HL-60 (cell line): ENCODE data around the gene FKBP6.

Experiments
- DNase-seq, 2 experiments: peaks; one replicate each; pipeline ENCODE4 v3.0.0-alpha.2; 2010 to 2020; ENCODE audit warnings: low read depth in 1 of 2, low spot score in 1 of 2
- H3K27ac ChIP-seq: fragments of 250-450 bp; sonication (Bioruptor Pico); replicated peaks from 2 replicates; pipeline ENCODE4 v1.5.1; 2020; ENCODE audit warnings: mild to moderate bottlenecking, moderate library complexity
- H3K27me3 ChIP-seq: fragments of 250-450 bp; sonication (Bioruptor Pico); 2 replicates; pipeline ENCODE4 v1.5.1; 2021; ENCODE audit warnings: mild to moderate bottlenecking, moderate library complexity; ENCODE audit not compliant: insufficient read depth, poor library complexity, severe bottlenecking
- H3K4me3 ChIP-seq: replicated peaks from 2 replicates; pipeline ENCODE4 v1.5.1; 2011; ENCODE audit warnings: mild to moderate bottlenecking, control low read depth, low read length; ENCODE audit not compliant: insufficient read depth
- CTCF ChIP-seq: IDR thresholded peaks from one replicate; pipeline ENCODE4 v1.5.1; 2011; ENCODE audit warnings: low read length, control low read depth, inconsistent platforms; ENCODE audit not compliant: insufficient read depth
- GABPA ChIP-seq: IDR thresholded peaks from 2 replicates; pipeline ENCODE4 v1.6.1; 2012; ENCODE audit warnings: low read depth
- POLR2AphosphoS5 ChIP-seq: IDR thresholded peaks from 2 replicates; pipeline ENCODE4 v1.6.1; 2012; ENCODE audit warnings: low read depth
- REST ChIP-seq: IDR thresholded peaks from 2 replicates; pipeline ENCODE4 v1.6.1; 2012; ENCODE audit warnings: low read depth; ENCODE audit not compliant: insufficient replicate concordance
- SPI1 ChIP-seq: IDR thresholded peaks from 2 replicates; pipeline ENCODE4 v1.6.1; 2012; ENCODE audit warnings: low read depth, mild to moderate bottlenecking, borderline replicate concordance

The FKBP6 gene

GRCh38 chr7:73356159-73356558 is 28.2 kb downstream of the FKBP6 start:
- no peak for DNase-seq
- Histone ChIP-seq H3K27me3 (no peaks in the 10 kb centered on the region), H3K27ac (no peak overlapping the region), H3K4me3 (no peak overlapping the region)
- TF ChIP-seq REST, result no peak
- no peak for TF ChIP-seq CTCF
- TF ChIP-seq GABPA, result no peak
- TF ChIP-seq SPI1, result no peak
- TF ChIP-seq POLR2AphosphoS5, result no peak

- no peak overlapping the region for H3K27ac ChIP-seq
- TF ChIP-seq SPI1 (no peak), CTCF (no peak), GABPA (no peak), REST (no peak), POLR2AphosphoS5 (no peak)
- H3K27me3 ChIP-seq, result no peaks in the 10 kb centered on the region
- no peak for DNase-seq
- H3K4me3 ChIP-seq, result no peak overlapping the region
Measured at GRCh38 chr7:73358590-73359275, 30.8 kb downstream of the FKBP6 start.

GRCh38 chr7:73359306-73359705 is 31.3 kb downstream of the FKBP6 start:
- Histone ChIP-seq H3K4me3 (no peak overlapping the region), H3K27ac (no peak overlapping the region), H3K27me3 (no peaks in the 10 kb centered on the region)
- no peak for TF ChIP-seq SPI1
- TF ChIP-seq REST, result no peak
- TF ChIP-seq GABPA, result no peak
- no peak for TF ChIP-seq CTCF
- TF ChIP-seq POLR2AphosphoS5, result no peak
- no peak for DNase-seq
